HG02759 (cell line): ENCODE results near the gene MYL6.

Experiments
- ATAC-seq: cut with Tn5 transposase; IDR thresholded peaks from one replicate; pipeline ENCODE4 v1.9.1; 2021; ENCODE audit warnings: mild to moderate bottlenecking, moderate library complexity; ENCODE audit not compliant: unreplicated experiment

Gene MYL6

DNA sequence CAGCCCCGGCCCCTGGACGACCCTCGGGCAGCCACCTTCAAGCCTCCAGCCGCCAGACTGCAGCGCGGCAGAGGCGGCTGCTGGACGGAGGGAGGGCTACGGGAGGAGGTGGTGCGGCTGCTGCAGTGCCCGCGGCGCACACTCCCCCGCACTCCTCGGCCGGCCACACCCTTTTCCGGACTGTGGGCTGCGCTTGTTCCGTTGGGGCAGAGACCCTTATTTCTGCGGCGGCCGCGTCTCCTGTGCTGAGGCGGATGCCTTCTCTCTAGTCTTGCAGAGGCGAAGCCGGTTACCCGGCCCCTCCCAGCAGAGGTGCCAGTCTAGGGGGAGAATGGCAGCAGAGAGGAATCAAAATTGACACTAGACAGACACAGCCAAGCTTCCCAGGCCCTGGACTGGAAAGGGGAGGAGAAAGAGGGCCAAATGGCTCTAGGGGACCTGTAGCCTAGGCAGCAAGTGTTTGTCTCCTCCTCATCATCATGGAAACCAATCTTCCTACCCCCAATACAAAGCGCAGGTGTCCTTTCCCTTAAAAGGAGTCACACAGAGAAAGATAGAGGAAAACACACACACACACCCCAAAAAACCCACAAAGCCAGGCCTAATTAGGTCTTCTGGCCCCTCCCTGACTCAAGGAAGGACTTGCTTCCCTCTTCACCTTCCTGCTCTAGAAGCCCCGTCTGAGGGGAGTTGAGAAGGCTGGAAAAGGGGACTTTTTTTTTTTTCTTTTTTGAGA is 28.8 kb upstream of the MYL6 start:
- ATAC-seq, result peak; percentile 37

DNA sequence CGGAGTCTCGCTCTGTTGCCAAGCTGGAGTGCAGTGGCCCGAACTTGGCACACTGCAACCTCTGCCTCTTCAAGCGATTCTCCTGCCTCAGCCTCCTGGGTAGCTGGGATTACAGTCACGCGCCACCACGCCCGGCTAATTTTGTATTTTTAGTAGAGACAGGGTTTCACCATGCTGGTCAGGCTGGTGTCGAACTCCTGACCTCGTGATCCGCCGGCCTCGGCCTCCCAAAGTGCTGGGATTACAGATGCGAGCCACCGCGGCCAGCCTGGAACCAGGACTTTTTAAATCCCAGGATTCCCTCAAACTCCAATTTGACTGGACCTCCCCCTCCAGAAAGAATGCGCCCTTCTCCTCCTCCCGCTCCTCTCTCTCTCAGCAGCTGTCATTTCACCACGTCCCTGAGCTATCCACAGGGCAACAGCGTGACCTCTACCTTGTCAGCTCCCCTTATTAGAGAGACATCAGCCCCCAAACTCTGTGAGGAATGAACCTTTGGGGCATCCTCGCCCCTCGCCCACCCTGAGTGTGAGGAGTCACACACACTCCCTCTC is 28.1 kb upstream of the MYL6 start:
- no peak for ATAC-seq

DNA sequence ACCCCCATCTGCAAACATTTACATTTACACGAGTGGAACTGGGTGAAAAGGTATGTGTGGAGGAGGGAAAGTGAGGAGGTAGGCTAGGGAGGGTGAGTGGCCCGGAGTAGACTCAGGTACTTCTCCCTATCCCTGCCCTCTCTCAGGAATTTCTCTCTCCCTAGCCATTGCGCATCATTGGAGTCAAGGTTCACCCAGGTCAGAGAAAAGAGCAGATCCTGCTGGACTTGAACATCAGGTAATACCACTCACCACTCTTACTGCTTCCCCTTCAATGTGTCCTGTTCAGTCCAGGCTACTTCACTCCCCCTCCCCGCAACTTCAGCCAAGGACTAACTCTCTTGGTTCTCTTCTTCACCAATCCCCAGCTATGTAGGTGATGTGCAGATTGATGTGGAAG is 27.3 kb upstream of the MYL6 start:
- no peak for ATAC-seq

DNA sequence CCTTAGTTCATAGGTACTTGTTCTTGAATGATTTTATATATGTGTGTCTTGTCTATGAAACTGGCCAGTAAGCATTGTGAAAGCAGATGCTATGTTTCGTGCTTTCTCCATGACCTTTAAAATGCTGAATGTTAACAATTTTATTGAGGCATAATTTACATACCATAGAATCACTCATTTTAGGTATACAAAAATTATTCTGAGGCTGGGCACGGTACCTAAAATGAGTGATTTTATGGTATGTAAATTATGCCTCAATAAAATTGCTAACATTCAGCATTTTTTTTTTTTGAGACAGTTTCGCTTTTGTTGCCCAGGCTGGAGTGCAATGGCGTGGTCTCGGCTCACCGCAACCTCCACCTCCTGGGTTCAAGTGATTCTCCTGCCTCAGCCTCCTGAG is 23.3 kb upstream of the MYL6 start:
- ATAC-seq, result no peak

DNA sequence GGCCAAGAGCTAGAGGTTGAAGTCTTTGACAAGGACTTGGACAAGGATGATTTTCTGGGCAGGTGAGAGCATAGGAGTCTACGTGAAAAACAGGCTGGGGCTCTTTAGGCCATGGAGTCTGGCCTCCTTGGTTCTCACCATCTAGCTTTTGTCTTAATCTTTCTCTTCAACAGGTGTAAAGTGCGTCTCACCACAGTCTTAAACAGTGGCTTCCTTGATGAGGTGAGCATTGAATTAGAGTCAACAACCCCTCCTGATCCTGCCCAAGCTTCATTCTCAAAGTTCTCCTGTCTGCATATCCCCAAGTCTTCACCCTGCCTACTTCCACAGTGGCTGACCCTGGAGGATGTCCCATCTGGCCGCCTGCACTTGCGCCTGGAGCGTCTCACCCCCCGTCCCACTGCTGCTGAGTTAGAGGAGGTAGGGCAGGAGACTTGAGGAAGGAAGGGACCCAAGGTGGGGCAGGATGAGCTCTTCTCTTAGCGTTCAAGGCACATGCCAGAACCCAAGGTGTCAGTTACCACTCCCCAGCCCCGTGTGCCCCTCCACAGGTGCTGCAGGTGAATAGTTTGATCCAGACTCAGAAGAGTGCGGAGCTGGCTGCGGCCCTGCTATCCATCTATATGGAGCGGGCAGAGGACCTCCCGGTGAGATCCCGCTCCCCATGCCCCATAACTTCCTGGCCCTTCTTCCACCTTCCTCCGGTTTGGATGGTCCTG is 20.1 kb upstream of the MYL6 start:
- ATAC-seq, result no peak

DNA sequence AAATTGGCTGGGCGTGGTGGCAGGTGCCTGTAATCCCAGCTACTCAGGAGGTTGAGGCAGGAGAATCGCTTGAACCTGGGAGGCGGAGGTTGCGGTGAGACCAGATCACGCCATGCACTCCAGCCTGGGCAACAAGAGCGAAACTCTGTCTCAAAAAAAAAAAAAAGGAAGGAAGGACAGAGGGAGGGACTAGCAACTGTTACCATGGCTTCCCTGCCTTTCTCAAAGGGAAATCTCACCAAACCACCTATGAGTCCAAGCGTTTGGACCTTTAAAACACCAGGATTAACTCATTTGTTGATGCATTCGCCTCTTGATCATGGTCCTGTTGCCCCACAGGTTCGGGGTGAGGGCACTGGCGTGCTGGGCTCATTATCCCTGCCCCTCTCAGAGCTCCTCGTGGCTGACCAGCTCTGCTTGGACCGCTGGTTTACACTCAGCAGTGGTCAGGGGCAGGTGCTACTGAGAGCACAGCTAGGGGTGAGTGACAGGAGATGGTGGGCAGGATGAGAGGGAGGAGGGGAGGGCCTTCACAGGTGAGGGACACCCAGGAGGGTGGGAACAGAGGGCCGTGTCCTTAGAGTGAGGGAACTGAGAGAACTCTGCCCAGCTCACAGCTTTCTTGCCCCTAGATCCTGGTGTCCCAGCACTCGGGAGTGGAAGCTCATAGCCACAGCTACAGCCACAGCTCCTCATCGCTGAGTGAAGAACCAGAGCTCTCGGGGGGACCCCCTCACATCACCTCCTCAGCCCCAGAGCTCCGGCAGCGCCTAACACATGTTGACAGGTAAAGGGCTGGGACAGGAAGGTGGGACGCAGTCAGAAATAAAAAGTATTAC is 16.0 kb upstream of the MYL6 start:
- ATAC-seq, result no peak

DNA sequence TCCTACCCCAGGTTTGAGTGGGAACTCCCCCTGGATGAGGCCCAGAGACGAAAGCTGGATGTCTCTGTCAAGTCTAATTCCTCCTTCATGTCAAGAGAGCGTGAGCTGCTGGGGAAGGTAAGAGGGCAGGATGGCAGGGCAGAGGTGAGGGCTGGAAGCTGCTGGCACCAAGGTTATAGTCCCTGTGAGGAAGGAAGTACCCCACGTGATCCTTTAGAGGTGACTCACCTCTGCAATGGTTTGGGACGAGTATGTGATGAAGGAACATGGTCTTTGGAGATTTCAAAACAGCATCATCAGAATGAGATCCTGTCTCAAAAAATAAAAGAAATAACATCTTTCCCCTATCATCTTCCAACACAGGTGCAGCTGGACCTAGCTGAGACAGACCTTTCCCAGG is 14.9 kb upstream of the MYL6 start:
- ATAC-seq, result no peak

DNA sequence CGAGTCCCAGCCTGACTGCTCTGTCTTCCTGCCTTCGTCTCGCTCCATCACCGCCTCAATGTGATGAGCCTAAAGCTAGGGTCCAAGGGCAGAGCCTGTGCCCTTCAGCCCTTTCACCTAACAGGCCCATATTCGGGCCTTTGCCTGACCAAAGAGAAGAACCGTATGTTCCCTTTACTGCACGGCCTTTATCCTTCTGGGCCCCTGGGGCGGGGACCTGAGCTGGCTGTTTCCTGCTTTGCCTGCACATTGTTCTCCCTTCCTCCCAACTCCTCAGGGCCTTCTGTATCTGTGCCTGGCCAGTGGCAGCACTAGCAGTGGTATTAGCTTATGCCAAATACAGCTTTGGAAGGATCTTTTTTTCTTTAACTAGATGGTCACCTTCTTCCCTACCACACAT is 14.3 kb upstream of the MYL6 start:
- no peak for ATAC-seq

DNA sequence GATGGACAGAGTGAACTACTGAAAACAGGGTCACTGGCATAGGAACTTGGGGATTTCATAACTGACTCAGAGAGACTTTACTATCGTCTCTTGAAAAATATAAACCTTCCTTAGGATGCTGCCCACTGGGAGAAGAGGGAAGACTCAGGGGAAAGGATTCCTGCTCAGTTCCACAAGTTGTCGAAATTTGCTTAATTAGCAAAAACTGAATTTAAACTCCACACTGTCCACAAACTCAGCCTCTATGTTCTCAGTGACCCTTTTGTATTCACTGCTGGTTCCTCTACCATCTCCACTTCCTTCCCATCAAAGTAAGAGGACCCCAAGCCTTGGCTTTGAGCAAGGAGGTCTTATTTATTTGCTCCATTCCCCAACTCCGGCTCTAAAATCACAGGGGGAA is 12.9 kb upstream of the MYL6 start:
- ATAC-seq, result no peak

DNA sequence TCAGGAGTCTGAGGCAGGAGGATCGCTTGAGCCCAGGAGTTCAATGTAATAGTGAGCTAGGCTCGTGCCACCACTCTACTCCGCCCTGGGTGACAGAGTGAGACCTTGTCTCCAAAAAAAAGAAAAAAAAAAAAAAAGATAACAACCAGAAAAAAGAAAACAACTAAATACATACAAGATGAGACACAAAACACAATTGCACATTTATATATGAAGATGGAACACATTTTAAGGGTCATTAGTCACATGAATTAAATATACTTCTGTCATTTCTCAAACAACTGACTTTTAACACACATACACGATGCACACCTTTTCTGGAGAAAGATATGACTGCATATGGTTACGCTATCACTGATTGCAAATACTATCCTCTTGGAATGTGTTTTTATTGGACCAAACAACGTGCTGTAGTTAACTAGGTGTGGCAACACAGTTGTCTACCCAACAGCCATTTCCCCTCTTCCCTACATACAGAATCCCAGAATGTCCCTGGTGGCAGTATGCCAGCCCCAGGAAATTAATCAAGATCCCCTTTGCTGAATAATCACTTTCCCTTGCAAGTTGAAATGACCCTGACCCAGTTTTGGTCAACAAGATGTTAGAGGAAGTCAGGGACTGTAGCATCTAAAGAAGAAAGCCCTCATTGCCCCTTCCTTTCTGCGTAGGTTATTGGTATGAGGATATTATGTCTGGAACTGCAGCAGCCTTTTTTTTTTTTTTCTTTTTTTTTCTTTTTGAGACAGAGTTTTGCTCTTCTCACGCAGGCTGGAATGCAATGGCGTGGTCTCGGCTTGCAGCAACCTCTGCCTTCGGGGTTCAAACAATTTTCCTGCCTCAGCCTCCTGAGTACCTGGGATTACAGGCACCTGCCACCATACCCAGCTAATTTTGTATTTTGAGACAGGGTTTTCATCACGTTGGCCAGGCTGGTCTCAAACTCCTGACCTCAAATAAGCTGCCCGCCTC is 11.4 kb upstream of the MYL6 start:
- no peak for ATAC-seq

DNA sequence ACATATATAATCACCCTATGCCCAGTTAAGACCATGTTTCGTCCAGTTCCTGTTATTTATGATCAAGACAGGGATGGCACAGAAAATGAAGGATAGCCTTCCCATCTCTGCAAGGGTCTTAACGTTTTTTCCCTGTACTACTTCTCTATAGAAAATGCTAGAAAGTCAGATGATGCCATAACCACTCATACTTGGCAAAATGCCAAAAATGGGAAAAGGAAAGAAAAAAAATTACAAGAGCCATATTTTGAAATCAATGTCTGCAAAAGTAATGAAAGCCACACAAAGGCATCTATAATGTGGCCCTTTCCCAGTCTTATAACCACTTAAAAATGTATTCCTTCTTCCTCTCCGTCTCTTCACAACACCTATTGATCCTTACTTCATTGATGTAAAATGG is 7.6 kb upstream of the MYL6 start:
- ATAC-seq, result no peak

DNA sequence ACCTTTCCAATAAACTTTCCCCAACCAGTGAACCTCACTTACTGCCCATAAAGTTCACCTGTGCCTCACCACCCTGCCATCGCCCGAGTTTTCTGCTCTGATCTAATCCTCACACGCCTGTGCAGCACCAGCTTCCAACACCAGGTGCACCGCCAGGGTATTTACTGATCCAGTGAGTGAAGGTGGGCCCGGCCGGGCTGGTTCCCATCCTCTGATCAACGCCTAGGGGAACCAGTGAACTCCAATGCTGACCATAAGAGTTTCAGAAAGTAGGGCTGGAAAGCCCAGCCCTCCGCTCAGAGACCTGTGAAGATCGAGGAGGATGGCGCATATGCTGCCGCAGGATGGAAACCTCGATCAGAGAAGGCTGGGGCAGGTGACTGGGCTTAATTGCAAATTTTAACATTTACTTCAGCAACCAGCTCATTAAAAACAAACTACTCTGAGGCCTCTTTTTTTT is 6.5 kb upstream of the MYL6 start:
- ATAC-seq, result peak; percentile 57

DNA sequence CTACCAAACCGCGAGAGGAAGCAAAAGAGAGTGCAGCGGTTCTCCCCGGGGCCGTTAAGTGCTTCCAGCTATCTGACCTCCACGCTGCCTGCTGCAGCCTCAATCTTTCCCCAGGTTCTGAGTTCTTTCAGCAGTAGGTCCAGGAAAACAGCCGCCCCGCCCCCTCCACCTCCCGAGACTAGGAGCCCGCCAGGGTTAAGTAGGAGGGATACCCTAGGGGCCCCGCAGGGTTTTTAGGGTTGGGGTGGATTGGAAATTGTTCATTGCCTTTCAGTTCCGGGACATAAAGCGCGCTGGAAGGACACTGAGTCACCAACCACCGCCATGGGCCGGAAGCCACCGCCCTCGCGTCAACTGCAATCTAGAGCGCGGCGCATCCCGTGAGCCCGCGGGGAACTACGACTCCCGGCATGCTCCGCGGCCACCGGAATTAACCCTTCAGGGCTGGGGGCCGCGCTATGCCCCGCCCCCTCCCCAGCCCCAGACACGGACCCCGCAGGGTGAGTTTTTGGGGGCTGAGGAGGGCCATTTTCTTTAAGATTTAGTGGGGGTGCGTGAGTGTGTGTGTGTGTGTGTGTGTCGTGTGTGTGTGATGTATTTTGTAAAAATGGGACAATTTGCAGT is 5.9 kb upstream of the MYL6 start, which contains the start of gene MYL6B:
TSS of gene MYL6B (plus strand) at position 456 of the 624 bp plus-strand sequence. CDS start 1,332 bp downstream, outside the sequence.
- peak; percentile 92 for ATAC-seq

DNA sequence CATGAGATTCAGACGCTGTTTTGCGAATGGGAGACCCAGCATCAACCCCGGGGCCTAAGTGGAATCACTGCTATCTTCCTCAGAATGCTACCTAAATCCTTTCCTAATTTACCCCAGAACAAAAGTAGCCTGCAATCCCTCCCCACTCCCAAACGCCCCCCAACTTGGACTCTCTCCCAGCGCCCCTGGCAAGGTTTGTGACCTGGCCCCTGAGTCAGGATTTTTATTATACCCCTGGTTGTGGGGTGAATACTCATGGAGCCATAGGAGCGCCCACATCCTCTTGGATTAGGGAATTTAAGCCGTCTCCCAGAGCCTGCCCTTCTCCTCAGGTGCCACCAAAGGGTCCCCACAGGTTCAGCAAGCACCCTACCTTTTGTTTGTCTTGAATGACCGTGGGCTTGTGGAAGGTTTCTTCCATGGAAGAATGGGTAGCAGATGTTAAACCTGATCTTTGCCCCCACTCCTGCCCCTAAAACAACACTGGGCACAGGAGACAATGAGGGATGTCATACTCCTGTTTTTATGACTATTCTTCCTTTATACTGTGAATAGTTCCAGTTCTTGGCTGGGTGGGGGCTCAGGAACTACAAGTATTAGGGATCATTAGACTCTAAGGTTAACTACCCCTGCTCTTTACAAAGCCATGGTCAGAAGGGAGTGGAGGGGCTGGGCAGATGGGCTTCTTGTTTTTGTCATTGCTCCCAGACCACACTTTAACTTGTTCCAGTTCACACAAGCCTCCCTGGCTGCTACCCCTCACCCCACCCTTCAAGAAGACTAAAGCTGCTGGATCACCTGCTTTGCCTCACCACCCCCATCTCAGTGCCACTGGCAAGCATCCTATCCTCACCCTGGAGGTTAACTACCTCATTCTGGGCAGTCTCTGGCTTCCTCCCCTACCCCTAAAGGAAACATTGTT is 5.1 kb upstream of the MYL6 start:
- no peak for ATAC-seq

DNA sequence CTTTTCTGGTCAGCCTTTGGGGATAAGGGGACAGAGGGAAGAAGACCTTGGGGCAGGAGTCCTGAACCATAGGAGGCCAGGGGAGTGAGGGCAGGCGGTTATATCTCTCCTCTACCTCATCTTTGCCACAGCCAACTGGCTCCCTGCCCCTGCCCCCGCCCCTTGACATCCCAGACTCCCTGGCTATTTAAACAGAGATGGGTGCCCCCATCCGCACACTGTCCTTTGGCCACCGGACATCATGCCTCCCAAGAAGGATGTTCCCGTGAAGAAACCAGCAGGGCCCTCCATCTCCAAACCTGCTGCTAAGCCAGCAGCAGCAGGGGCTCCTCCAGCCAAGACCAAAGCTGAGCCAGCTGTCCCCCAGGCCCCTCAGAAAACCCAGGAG is 4.5 kb upstream of the MYL6 start:
- no peak for ATAC-seq

DNA sequence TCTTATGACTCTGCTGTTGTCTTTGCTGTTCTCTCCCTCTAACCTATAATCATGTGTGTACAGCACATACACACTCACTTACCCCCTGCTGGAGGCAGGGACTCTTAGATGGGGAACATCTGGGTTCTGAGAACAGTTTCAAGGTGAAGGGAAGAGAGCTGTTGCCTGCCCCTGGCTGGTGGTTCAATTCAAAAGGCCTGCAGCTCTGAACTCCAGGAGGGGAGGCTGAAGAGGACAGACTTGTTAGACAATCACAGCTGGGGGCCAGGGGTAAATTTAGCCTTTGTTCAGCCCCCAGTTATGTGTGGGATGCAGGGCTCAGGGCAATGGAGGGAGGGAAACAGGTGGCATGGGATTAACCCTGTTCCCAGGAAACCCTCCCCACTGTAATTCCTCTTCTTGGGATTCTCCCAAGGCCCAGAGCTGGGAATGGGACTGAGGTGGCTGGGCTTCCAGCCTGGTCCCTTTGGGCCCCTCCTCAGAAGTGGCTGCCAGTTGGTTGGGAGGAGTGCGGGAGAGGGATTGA is 3.9 kb upstream of the MYL6 start:
- ATAC-seq, result no peak

DNA sequence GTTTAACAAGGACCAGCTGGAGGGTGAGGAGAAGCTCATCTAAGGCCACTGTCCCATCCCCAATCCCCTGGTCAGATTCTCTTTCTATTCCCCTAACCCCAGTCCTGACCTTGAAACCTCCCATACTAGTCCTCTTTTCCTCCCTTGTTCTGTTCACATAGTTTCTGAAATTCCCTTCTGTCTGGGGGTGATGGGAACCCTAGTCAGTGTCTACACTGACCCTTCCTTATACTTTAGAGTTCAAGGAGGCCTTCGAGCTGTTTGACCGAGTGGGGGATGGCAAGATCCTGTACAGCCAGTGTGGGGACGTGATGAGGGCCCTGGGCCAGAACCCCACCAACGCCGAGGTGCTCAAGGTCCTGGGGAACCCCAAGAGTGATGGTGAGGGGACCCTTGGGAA is 3.3 kb upstream of the MYL6 start:
- ATAC-seq, result no peak

DNA sequence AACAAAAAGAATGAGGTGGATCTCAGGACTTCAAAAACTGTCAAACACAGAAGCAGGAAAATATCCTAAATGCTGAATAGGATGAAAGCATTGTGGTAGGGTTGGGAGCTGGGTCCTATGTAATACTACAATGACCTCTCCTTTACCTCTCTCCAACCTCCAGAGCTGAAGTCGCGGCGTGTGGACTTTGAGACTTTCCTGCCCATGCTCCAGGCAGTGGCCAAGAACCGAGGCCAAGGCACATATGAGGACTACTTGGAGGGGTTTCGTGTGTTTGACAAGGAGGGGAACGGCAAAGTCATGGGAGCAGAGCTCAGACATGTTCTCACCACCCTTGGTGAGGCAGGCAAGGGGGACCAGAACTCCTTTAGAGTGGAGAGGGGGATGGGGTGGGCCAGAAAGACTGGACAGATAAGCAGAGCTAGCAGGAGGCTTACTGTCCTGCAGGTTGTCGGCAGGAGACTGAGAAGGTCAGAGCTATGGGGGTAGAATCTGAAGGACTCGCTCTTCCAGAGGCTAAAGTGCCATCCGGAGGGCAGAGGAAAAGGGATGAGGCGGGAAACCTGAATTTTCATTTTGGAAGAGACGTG is 2.8 kb upstream of the MYL6 start:
- no peak for ATAC-seq
